ENCODE data around the gene NACAD.

Gene NACAD, protein sequence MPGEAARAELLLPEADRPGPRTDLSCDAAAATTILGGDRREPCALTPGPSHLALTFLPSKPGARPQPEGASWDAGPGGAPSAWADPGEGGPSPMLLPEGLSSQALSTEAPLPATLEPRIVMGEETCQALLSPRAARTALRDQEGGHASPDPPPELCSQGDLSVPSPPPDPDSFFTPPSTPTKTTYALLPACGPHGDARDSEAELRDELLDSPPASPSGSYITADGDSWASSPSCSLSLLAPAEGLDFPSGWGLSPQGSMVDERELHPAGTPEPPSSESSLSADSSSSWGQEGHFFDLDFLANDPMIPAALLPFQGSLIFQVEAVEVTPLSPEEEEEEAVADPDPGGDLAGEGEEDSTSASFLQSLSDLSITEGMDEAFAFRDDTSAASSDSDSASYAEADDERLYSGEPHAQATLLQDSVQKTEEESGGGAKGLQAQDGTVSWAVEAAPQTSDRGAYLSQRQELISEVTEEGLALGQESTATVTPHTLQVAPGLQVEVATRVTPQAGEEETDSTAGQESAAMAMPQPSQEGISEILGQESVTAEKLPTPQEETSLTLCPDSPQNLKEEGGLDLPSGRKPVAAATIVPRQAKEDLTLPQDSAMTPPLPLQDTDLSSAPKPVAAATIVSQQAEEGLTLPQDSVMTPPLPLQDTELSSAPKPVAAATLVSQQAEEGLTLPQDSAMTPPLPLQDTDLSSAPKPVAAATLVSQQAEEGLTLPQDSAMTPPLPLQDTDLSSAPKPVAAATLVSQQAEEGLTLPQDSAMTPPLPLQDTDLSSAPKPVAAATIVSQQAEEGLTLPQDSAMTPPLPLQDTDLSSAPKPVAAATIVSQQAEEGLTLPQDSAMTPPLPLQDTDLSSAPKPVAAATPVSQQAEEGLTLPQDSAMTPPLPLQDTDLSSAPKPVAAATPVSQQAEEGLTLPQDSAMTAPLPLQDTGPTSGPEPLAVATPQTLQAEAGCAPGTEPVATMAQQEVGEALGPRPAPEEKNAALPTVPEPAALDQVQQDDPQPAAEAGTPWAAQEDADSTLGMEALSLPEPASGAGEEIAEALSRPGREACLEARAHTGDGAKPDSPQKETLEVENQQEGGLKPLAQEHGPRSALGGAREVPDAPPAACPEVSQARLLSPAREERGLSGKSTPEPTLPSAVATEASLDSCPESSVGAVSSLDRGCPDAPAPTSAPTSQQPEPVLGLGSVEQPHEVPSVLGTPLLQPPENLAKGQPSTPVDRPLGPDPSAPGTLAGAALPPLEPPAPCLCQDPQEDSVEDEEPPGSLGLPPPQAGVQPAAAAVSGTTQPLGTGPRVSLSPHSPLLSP (N-terminal part only)

DNA sequence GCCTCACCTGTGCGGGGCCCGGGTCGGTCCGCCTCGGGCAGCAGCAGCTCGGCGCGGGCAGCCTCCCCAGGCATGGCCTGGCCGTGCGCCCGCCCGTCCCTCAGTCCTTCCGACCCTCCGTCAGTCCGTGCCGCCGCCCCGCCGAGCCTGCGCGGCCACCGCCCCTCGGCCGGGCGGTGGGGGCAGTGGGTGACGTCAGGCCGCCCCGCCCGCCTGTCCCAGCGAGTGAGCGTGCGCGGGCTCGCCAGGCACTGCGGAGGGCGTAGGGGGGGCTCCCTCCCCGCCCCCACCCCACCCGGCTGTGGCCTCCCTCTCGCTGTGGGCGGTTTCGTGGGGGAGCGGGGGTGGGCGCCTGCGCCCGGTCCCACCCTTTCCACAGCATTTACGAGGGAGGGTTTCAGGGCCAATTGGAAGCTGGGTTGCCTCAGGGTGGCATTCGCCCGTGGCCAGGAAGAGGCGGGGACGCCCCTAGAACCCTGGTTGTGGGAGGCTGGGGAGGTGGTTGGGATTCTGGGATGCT is at the start of gene NACAD:
TSS of gene NACAD (minus strand) at position 149 of the 520 bp plus-strand sequence. CDS start at position 74, 75 bp downstream.
- in situ Hi-C loops (cut with MboI; ENCODE audit: low sequenced_read_pairs): no loop called here

DNA sequence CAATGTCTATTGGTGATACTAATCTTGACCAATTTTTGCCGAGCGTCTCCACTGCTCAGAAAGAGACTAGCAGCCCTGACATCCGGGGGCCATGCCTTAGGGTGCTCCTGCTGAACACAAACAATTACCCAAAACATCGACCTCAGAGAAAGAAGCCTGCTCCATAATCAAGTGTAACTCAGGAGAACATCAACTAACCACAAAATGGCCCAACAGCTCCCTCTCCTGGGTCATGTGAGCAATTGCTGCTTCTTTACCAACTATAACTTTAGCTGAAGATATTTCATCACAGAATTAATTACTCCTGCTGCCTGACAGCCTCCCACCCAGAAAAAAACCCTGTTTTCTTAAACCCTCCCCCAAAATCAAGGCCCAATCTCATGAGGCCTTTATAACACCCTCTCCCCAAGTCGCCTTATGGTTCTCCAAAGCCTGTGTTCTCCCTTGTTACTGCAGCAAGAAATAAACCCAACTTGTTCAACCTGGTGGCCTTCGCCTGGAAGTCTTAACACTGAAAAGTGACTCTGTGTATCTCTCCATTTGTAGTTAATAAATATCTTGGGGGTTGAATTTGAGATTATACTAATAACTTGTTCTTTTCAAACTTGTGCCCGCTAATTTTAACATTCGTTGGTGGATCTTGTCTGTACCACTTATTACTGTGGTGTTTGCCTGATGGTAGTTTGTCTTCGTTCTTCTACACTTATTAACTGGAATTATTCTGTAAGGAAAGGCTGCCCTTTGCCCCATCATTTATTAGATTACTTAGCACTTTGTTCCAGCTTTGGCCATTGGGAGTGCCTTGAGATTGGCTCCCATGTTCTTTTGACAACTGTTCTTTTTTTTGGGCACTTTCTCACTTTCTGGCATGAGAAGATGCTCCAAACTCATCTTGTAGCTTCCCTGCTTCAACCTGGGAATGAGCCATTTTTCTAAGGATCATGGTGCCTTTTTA is 47.6 kb upstream of the NACAD start:
- in situ Hi-C loops (cut with MboI; ENCODE audit: low sequenced_read_pairs): no loop called here

DNA sequence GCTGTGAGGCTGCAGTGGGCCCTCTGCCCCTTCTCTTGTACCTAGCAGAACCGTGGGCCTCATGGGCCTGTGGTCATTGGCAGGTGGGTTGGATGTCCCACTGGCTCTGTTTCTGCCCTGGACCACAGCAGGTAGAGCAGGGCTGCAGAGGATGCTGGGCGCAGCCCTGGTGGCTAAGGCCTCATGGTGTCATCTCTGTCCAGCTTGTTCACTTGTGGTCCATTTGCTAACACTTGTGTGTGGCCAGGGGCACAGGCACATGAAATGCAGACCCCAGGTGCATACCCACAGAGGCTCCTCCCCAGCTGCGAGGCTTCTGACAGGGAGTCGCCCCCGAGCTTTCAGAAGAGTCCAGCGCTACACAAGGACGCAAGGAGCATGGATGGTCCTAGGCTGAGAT is 45.1 kb upstream of the NACAD start:
- in situ Hi-C loops (cut with MboI; ENCODE audit: low sequenced_read_pairs): no loop called here

DNA sequence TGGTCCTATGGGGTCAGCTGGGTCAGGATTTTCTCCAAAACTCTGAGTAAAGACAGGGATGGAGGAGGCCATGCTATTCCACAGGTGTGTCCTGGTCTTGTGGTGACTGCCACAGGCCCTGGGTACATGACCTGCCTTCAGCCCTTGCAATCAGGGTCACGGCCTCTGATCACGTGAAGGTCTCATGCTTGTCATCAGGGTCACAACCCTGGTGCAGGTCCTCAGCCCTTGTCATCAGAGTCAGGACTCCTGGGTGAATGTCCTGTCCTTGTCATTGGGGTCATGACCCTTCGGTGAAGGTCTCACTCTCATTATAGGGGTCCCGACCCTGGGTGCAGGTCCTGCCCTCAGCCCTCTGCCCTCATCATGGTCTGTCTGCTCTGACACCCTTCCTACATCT is 44.6 kb upstream of the NACAD start:
- in situ Hi-C loops (cut with MboI; ENCODE audit: low sequenced_read_pairs): no loop called here

DNA sequence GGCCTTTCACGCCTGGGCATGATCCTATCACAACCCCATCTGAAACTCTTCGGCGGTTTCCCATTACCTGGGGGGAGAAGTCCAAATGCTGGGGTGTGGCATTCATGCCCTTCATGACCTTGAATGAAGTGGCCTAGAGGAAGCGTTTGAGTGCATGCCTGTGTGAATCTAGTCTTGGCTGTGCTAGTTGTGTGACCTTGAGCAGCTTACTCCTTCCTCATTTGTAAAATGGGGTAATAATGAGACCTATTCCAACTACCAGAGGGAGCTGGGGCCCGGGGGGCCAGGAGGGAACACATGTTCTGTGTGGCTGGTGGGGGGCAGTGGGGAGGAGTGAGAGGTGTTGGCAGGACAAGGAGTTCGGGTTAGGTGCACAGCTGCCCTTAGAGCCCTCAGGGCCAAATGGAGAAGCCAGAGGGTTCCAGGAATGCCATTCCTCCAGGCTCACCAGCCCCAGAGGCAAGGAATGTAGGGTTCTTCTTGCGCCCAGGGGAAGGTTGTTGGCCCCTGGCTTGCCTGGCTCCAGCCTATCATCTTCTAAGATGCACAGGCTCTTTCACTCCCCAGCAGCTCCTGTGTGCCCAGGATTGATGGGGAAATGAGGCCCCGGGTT is 44.0 kb upstream of the NACAD start:
- in situ Hi-C loops (cut with MboI; ENCODE audit: low sequenced_read_pairs): no loop called here

DNA sequence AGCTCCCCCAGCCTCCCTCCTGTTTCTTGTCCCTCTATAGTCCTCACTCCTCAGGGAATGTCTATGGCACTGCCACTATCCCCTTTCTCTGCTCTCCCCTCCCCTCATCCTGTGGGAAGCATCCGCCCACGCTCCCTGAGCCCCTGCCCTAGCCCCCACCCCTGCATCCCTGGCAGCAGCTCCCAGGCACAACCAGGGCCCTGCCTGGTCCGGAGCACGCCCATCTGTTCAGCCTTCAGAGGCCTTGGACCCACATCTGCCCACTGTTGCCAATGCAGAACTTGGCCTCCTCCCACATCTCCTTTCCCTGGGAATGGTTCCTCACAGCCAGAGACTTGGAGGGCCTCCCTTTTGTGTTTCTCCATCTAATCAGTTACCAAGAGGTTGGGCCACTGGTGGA is 43.1 kb upstream of the NACAD start:
- in situ Hi-C loops (cut with MboI; ENCODE audit: low sequenced_read_pairs): no loop called here

DNA sequence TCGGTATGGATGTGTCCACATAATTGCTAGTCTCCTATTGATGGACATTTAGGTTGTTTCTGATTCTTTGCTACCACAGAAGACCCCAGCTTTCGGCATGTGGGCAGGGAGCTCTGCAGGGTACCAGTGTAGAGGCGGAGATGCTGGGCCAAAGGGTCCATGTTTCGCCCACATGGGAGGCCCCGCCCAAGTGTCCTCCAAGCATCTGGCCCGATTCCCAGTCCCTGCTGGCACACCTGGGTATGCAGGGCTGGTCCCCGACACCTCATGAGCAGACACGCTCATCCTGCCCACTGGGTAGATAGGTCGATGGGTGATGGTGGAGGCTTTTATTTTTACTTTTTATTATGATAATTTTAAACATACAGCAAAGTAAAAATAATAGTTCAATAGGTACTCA is 42.1 kb upstream of the NACAD start:
- in situ Hi-C loops (cut with MboI; ENCODE audit: low sequenced_read_pairs): no loop called here

DNA sequence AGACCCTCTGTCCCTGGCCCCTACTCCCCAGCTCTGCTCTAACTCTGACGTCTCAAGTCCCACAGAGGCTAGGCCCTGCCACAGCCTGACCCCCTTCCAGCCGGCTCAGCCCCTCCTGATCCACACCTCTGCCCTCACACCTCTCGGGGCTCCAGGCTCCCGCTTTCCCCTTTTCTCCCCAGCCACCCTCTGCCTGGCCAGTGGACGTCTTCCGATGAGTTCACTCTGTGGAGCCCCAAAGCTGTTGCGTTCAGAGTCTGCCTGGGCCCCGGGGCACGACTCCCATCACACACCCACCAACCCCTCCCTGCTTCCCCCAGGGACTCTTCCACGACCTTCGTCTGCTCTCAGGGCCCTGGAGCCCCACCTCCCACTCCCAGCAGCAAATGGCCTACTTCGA is 41.1 kb upstream of the NACAD start:
- in situ Hi-C loops (cut with MboI; ENCODE audit: low sequenced_read_pairs): no loop called here

DNA sequence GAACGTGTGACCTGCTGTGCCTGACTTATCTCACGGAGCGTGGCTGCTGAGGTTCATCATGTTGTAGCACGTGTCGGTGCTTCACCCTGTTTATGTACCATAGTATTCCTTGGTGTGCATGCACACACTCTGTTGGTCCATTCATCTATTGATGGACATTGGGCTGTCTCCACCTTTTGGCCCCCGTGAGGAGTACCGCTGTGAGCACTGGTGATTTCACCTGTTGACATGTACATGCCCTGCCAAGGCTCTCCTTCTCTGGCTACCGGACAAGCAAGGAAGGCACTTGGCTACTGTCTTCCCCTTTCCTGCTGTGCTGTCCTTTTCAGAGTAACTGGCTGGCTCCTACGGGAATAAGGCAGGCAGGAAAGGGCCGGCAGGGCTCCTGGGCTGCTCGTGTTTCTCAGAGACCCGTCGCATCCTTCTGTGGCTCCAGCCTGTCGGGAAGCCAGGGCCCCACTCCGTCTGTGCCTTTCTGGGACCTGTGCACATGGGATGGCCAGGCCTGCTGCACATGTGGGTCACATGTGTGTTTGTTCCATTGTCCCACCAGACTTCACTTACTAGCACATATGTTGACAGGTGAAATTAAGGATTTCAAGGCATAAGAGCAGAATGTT is 40.5 kb upstream of the NACAD start:
- in situ Hi-C loops (cut with MboI; ENCODE audit: low sequenced_read_pairs): no loop called here

DNA sequence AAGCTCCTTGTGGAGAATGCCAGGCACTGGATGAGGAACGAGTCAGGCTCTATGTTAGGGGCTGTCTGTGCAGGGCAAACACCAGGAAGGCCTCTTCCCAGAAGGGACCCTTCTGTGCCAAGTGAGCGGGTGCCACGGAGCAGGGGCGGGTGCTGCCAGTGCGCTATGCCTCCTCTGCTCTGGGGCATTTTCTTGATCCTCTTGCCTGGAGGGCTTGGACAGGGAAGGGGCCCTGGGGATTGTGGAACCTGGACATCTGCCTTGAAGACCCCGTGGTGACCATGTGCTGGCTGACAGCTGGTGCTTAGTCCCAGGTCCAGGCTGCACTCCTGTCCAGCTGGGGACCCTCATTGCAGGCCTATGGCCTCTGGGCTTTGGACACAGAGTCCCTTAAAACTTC is 38.2 kb upstream of the NACAD start:
- in situ Hi-C loops (cut with MboI; ENCODE audit: low sequenced_read_pairs): no loop called here

DNA sequence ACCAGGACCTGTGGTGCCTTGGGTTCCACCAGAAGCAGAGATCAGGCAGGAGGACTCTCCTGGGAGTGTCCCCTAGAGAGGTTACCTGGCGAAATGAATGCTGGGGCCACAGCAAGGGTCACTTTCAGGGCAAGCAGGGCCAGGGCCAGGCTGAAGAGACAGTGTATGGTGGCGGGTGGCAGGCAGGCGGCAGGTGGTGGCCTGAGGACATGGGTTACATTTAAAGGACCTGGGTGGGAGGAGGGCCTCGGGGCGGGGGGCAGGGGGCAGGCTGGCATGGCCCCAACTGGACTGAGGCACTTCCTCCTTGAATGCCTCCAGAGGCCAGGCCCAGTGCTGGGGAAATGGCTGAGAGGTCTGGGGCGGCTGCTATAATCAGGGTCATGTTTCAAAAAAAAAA is 37.4 kb upstream of the NACAD start:
- in situ Hi-C loops (cut with MboI; ENCODE audit: low sequenced_read_pairs): no loop called here

DNA sequence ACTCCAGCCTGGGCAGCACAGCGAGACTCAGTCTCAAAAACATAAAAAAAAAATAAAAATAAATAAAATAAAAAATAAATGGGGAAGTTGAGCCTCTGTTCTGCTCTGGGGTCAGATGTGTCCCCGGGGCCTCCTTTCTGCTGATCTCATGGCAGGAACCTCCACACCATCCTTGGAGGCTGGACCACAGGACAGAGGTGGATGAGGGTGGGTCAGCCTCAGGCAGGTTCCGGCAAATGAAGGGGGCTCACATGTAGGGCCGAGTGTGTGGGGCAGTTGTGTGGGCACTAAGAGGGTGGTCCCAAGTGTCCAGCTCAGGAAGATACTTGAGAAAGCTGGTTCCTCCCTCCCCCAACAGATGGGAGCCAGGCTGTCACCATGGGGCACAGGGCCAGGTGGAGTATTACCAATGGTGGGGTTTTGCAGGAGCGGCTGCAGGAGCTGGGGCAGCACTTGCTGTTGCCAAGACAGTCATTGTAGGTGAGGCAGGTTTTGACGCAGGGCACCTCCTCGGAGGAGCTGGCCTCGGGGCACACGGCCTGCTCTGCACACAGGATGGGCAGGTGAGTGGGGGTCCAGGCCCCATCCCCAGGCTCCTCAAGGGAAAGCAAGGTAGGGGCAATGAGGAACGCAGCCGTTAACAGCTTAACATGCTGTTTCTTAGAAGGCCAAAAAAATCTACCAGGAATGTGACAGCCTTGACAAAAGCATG is 36.6 kb upstream of the NACAD start:
- in situ Hi-C loops (cut with MboI; ENCODE audit: low sequenced_read_pairs): no loop called here

DNA sequence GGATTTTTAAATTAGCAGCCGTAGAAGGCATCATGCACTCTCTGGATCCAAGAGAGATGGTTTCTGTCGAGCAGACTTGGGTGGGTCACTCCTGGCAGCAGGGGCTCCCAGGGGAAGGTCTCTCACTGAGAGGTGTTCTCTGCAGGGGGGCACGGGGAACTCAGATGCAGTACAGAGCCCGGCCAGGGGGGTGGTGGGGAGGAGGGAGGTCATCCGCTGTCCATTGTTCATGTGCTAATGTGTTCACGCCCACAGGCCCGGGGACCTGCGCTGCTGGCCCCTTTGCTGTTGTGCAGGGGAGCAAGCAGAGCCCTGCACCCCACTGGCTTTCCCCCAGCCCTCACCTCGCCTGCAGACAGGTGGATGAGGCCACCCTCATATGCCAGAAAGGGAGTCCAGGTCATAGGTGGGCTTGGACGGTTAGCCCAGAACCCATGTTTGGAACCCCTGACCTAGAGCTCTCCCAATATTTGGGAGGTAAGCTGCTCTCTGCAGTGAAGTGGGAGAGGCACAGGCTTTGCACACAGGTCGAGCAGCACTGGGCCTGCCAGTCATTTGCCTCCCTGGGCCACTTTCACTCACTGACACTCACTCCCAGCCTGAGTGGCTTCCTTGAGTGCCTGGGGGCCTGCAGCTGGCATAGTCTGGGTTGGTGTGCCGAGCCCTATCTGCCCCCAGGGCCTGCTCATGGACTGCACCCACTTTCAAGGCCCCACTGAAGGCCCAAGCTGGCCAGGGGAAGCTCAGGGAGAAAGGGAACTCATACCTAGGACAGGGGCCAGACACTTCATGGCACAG is 35.3 kb upstream of the NACAD start:
- in situ Hi-C loops (cut with MboI; ENCODE audit: low sequenced_read_pairs): no loop called here

DNA sequence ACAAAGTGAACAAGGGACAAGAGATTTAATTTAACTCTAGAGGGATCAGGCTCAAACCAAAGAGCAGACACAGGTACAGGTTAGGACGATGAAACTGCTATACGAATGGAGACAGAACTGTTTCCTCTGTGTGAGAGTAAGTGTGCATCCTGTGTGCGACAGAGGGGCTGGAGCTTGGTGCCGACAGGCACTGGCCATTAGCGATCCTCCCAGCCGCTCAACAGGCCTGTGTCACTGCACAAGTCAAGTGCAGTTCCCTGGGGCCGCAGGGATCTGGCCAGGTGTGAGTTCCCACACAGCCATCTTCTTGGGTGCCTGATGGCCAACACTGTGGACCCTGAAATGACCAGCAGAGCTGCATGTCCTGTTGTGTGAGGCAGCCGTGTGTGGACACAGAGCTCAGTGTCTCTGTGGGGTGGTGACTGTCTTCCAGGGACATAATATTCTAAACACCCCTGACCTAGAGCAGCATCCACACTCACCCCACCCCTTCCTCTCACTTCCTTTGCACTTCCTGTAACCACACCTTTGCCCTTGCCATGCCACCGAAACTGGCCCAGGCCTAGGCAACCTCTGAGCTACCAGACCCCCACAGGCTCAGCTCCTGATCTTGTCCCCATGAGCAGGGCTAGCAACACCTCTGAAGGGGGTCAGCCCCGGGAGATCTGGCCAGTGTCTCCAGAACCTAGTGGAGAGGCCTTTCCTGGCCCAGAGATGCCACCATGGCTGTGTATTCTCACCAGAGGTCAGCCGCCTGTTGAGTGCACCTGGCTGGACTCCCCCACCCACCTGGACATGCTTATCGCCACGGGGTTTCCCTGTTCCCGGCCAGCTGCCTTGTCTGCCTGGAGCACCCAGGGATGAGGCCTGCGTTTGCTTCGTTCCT is 34.4 kb upstream of the NACAD start:
- in situ Hi-C loops (cut with MboI; ENCODE audit: low sequenced_read_pairs): no loop called here

DNA sequence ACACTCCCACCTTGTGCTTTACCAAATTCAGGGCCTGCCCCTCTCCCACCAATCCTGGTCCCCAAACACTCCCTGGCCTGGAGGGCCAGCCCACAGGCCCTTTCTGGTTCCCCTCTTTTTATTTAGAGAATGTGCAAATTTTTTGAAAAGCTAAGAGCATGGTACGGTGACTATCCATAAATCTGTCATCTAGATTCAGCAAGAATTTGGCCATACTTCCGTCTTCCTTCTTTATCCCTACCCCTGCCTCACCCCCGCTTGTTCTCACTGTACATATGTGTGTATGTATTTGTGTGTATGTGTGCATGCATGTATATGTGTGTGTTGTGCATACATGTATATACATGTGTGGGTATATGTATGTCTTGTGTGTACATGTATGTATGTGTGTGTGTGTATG is 30.8 kb upstream of the NACAD start:
- in situ Hi-C loops (cut with MboI; ENCODE audit: low sequenced_read_pairs): no loop called here

DNA sequence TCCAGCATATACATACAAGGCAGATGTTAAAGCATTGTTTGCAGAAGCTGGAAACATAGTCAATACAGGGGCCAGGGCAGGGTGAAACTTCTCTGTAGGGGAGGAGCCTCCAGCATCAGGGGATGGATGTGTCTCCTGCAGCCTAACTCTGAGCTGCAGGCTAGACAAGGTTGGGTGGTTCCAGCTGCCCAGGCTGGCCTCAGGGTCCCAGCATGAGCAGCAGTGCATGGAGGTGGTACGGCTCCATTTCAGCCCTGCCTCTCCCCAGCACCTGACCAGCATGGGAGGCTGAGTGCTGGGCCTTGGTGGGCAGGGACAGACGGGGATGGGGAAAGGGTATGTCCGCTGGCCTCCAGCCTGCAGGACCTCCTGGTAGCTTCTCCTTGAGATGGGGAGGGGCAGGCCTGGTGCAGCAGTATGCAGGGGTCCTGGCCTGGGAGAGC is 30.1 kb upstream of the NACAD start:
- in situ Hi-C loops (cut with MboI; ENCODE audit: low sequenced_read_pairs): no loop called here
